Measurements from ENCODE around the gene CD160. TPM values are rescaled to one million over a fixed set of nuclear protein-coding genes. Genes with fewer than 3 reads are reported as not detected.

CD160 gene
- total and polyA plus RNA-seq, 2 of the 13 experiments (the other 11 are each of a cell fraction or from before 2014, with no cell fraction given), result 0.09 TPM; not detected in 1

GRCh38 chr1:145711213-145711651, 8.1 kb upstream of the CD160 start (continued):
- TF ChIP-seq HMG20B (CRISPR knock-in tag; conservative IDR thresholded peaks at IDR 0.05) (no peak), RERE (CRISPR knock-in tag; IDR thresholded peaks at IDR 0.05; ENCODE audit: low read depth) (no peak), ZBTB46 (CRISPR knock-in tag; IDR thresholded peaks at IDR 0.05; ENCODE audit: borderline replicate concordance) (no peak), CEBPG (CRISPR knock-in tag; IDR thresholded peaks at IDR 0.05) (no peak), ATRX (CRISPR knock-in tag; IDR thresholded peaks at IDR 0.05; ENCODE audit: borderline replicate concordance) (no peak), FOXK1 (CRISPR knock-in tag; IDR thresholded peaks at IDR 0.05; ENCODE audit: borderline replicate concordance, low read depth) (peak; percentile 16; the same call in 1 of the 2 replicates), MXD3 (CRISPR knock-in tag; IDR thresholded peaks at IDR 0.05) (no peak), BRCA1 (CRISPR knock-in tag; IDR thresholded peaks at IDR 0.05) (no peak), NCOA1 (CRISPR knock-in tag; IDR thresholded peaks at IDR 0.05) (0 out of 2 replicates have a peak, but pooled peaks have one; percentile 15), ISL2 (CRISPR knock-in tag; IDR thresholded peaks at IDR 0.05) (peak; percentile 56; the same call in 1 of the 2 replicates), PITX1 (CRISPR knock-in tag; IDR thresholded peaks at IDR 0.05) (peak; percentile 81), ZNF276 (CRISPR knock-in tag; IDR thresholded peaks at IDR 0.05; ENCODE audit: low read depth) (peak; percentile 99), SKI (IDR thresholded peaks at IDR 0.05; ENCODE audit: partially characterized antibody) (peak; percentile 54), ATM (IDR thresholded peaks at IDR 0.05; ENCODE audit: borderline replicate concordance) (no peak), THAP9 (CRISPR knock-in tag; IDR thresholded peaks at IDR 0.05; ENCODE audit: borderline replicate concordance) (no peak), MED1 (CRISPR knock-in tag; IDR thresholded peaks at IDR 0.05) (peak; percentile 71; the same call in 1 of the 2 replicates), ZBTB20 (CRISPR knock-in tag; IDR thresholded peaks at IDR 0.05; ENCODE audit: borderline replicate concordance, low read depth) (peak; percentile 81; the same call in 1 of the 2 replicates), ZKSCAN8 (CRISPR knock-in tag; IDR thresholded peaks at IDR 0.05; ENCODE audit: borderline replicate concordance) (peak; percentile 49; the same call in 1 of the 2 replicates)
